GM21717 (cell line): ENCODE data around the gene UTS2.

Experiments
- ATAC-seq: cut with Tn5 transposase; IDR thresholded peaks from one replicate; pipeline ENCODE4 v1.9.1; 2021; ENCODE audit warnings: mild to moderate bottlenecking, moderate library complexity; ENCODE audit not compliant: unreplicated experiment

The UTS2 gene

DNA sequence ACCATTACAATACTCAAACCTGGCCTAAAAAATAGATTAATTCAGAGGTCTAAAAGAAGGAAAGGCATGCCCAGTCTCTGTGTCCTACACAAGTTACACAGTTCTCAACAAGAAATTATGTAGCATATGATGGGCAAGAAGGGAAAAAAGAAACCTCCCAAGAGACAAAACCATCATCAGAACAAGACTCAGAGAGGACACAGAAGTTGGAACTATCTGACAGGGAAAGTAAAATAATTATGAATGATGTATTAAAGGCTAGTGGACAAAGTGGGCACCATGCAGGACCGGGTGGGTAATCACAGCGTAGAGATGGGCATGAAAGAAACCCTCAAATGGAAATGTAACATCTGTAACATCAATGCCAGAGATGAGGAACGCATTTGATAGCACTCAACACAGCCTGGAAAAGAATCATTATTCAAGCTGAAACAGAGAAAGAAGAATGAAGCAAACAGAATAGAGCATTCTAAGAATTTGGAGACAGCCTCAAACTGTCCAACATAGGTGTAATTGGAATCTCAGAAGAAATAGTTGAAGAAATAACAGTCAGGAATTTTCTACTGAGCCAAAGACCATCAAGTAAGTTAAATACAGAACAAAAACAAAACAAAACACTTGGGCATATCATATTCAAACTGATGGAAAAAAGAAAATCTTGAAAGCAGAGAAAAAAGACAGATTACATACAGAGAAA, 39.0 kb downstream of the UTS2 start:
- ATAC-seq, result no peak

DNA sequence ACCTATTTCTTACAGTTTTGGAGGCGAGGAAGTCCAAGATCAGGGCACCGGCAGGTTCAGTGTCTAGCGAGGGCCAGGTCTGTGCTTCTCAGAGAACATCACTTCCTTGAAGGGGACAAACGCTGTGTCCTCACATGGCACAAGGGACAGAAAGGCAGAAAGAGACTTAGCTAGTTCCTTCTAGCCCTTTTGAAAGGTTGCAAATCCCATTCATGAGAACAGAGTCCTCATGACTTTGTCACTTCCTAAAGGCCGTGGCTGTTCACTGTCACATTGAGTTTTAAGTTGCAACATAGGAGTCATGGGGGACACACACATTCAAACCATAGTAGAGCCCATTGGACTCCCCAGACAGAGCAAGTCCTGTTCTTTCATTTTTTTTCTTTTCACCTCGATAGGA, 41.4 kb downstream of the UTS2 start:
- no peak for ATAC-seq

DNA sequence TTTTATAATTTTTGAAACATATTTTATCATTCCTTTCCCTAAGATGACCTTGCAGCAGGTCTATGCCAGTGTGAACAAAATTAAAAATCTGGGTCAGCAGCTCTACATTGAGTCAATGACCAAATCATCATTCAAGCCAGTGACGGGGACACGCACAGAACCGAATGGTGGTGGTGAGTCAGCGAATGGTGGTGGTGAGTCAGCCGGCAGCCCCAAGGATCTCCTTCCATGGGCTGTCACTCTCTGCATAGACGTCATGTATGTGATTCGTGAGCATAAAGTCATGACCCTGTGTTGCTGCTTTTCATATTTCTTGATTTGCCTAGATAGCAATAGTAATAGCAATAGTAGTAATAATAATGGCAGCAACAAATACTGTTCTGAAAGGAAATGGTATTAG, 42.5 kb downstream of the UTS2 start:
- no peak for ATAC-seq

DNA sequence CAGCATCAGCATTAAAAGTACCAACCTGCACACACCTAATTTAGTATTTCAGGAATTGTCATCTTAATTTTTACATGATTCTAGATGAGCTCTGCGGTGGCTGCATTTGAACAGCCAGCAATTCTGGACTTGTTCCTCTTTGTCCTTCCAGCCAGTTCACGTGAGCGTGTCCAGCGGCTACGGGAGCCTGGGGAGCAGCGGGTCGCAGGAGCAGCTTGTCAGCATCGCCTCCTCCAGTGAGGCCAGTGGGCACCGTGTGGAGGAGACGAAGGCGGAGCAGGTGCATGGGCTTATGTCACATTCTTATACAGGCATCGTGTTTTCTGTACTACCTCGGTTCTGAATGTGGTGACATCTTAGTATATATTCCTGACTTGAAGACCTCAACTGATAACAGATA, 43.1 kb downstream of the UTS2 start:
- ATAC-seq, result no peak

DNA sequence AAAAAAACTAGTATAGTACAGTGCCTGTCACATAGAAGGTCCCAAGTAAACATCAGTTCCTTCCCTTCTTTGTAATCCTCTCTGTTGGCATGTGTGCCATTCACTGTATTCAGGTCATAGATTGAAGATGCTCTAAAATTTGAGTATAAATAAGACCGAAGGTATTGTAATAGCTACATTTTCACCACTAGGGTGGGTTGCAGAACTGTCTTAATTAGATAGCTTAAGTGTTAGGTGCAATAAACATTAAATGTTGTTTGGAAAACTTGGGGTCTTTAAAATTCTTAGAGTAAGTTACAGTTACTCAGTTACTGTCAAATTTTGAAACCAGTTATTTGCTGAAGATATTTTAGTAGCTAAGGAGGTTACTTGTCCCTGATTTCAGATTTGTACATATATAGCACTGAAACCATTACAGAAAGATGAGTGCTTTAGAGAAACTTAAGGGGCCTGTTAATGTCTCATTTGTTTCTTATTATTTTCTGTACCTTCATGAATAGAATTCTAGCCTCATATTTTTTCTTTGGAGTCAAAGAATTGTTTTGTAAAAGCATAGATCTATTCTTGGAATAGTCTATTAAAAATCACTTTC, 44.5 kb downstream of the UTS2 start:
- no peak for ATAC-seq

DNA sequence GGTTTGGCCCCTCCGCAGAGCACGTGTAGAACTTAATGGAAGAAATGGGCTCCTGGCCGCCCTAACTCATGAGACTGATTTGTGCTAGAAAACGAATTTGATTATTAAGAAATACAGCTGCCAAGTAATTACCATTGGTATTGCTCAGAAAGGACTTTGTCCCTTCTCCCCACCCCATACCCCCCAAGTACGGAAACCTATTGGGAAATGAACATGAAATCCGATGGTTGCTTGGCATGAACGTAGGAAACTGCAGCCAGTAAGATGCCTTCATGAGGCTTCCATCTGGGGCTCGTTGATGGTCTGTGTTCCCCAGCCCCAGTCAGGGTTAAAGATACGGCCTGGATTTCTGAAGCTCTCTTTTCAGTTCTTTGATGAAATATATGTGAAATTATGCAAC, 47.4 kb downstream of the UTS2 start:
- ATAC-seq, result no peak
